Measurements from ENCODE around the gene LAMC2.

GRCh38 chr1:183215936-183216335 lies 29.9 kb downstream of the LAMC2 start:
- TF ChIP-seq SIN3A (IDR thresholded peaks at IDR 0.05; ENCODE audit: borderline replicate concordance, insufficient read depth, low read length) = no peak
- no peak for TF ChIP-seq POLR2AphosphoS5 (IDR thresholded peaks at IDR 0.05; ENCODE audit: low read depth, low read length)

Data from PFSK-1 (cell line).